HCT116 (cell line): Measurements from ENCODE around the gene ABCB1. TPM values are rescaled to one million over a fixed set of nuclear protein-coding genes. Genes with fewer than 3 reads are reported as not detected.

Experiments used
- ATAC-seq: fragments of 200-7000 bp; cut with Tn5 transposase; 2 replicates; pipeline ENCODE4 v1.9.1; 2020; ENCODE audit warnings: mild to moderate bottlenecking, moderate library complexity
- BruUV-seq: library from RNA; stranded (reverse); fragments of 400-500 nt; replicated peaks from 2 replicates; lab custom pipeline; 2021; lab: Mats Ljungman, UMichigan
- CTCF ChIA-PET: fragments of 300-600 bp; sonication (Branson Sonifier 250); formaldehyde crosslinking; loops from one replicate; lab custom pipeline; 2021; ENCODE audit warnings: antibody characterized with exemption; lab: Charles Lee
- POLR2A ChIA-PET: fragments of 300-600, 350-600 bp; sonication (Branson Sonifier 250); formaldehyde crosslinking; loops from one replicate; lab custom pipeline; 2021; ENCODE audit warnings: antibody characterized with exemption; lab: Charles Lee
- RAD21 ChIA-PET, 2 experiments: fragments of 300-600 bp; sonication (Branson Sonifier 250); formaldehyde crosslinking; loops; one replicate each; lab custom pipeline; 2023; ENCODE audit warnings: low total read pairs in 2 of 2; ENCODE audit not compliant: uncharacterized antibody in 2 of 2, unreplicated experiment in 2 of 2, low non-redundant PET in 1 of 2; lab: Charles Lee
- DNase-seq: peaks from one replicate; pipeline ENCODE4 v3.0.0-alpha.2; 2010; ENCODE audit warnings: low read depth, low spot score
- H2AFZ ChIP-seq: fragments of 200-600 bp; shearing (Covaris generic), sonication (generic); 2 replicates; pipeline ENCODE4 v1.6.1; 2017; ENCODE audit warnings: low read depth, mixed run types, mixed read lengths, antibody characterized with exemption, low read length; ENCODE audit not compliant: poor library complexity, severe bottlenecking
- H3K27ac ChIP-seq: 2 replicates; pipeline ENCODE4 v1.5.1; 2012; ENCODE audit warnings: low read depth, low read length
- H3K27me3 ChIP-seq: fragments of 200-600 bp; sonication (generic); 2 replicates; pipeline ENCODE4 v1.6.1; 2016; ENCODE audit warnings: mixed run types, low read length, mixed read lengths; ENCODE audit not compliant: insufficient read depth
- H3K36me3 ChIP-seq, 2 experiments: fragments of 200-500 bp in 1 of 2; fragments of 200-600 bp in 1 of 2; sonication (Bioruptor generic) in 1 of 2; sonication (generic) in 1 of 2; 2 replicates each; pipeline versions ENCODE4 v1.5.1 to v1.6.1; 2014 to 2016; ENCODE audit warnings: low read length in 2 of 2, inconsistent platforms in 1 of 2, mixed read lengths in 1 of 2, mixed run types in 1 of 2; ENCODE audit not compliant: insufficient read depth in 2 of 2, control insufficient read depth in 1 of 2
- H3K4me1 ChIP-seq, 2 experiments: fragments of 200-600 bp in 1 of 2; sonication (generic) in 1 of 2; 2 replicates each; pipeline versions ENCODE4 v1.5.1 to v1.6.1; 2012 to 2017; ENCODE audit warnings: low read length in 2 of 2, inconsistent platforms in 1 of 2, mild to moderate bottlenecking in 1 of 2, mixed read lengths in 1 of 2, mixed run types in 1 of 2, moderate library complexity in 1 of 2; ENCODE audit not compliant: insufficient read depth in 2 of 2, control insufficient read depth in 1 of 2
- H3K4me2 ChIP-seq: fragments of 200-600 bp; sonication (generic); 2 replicates; pipeline ENCODE4 v1.6.1; 2017; ENCODE audit warnings: mixed run types, low read length, mixed read lengths
- H3K4me3 ChIP-seq, 2 experiments: fragments of 200-600 bp in 1 of 2; sonication (generic) in 1 of 2; replicated peaks in 1 of 2; 2 replicates each; pipeline ENCODE4 v1.5.1; 2011 to 2016; ENCODE audit warnings: low read length in 2 of 2, control low read depth in 1 of 2, low read depth in 1 of 2, mild to moderate bottlenecking in 1 of 2, mixed read lengths in 1 of 2, mixed run types in 1 of 2
- H3K79me2 ChIP-seq: fragments of 200-600 bp; sonication (generic); 2 replicates; pipeline ENCODE4 v1.6.1; 2017; ENCODE audit warnings: mild to moderate bottlenecking, mixed run types, low read length, moderate library complexity, mixed read lengths; ENCODE audit not compliant: insufficient read depth
- H3K9ac ChIP-seq: fragments of 200-600 bp; sonication (generic); 2 replicates; pipeline ENCODE4 v1.6.1; 2016; ENCODE audit warnings: low read length, mixed read lengths
- H3K9me2 ChIP-seq: fragments of 200-600 bp; sonication (generic), shearing (Covaris generic); 2 replicates; pipeline ENCODE4 v1.6.1; 2017; ENCODE audit warnings: mixed run types, mild to moderate bottlenecking, moderate library complexity; ENCODE audit not compliant: insufficient read depth
- H3K9me3 ChIP-seq, 2 experiments: fragments of 200-500 bp in 1 of 2; fragments of 200-600 bp in 1 of 2; sonication (Bioruptor generic) in 1 of 2; sonication (generic) in 1 of 2; 2 replicates each; pipeline ENCODE4 v1.6.1; 2014 to 2017; ENCODE audit warnings: low read length in 2 of 2, mixed read lengths in 2 of 2, inconsistent platforms in 1 of 2, low read depth in 1 of 2, mild to moderate bottlenecking in 1 of 2, mixed run types in 1 of 2, moderate library complexity in 1 of 2; ENCODE audit not compliant: control insufficient read depth in 1 of 2, insufficient read depth in 1 of 2
- H4K20me1 ChIP-seq: fragments of 200-600 bp; sonication (generic), shearing (Covaris generic); 2 replicates; pipeline ENCODE4 v1.6.1; 2017; ENCODE audit warnings: mixed run types, mild to moderate bottlenecking, moderate library complexity; ENCODE audit not compliant: insufficient read depth
- ATF3 ChIP-seq: IDR thresholded peaks from 2 replicates; pipeline ENCODE4 v1.6.1; 2012
- CBX3 ChIP-seq: IDR thresholded peaks from 2 replicates; pipeline ENCODE4 v1.6.1; 2012; ENCODE audit warnings: low read depth
- CEBPB ChIP-seq: IDR thresholded peaks from 2 replicates; pipeline ENCODE4 v1.6.1; 2012; ENCODE audit warnings: low read depth
- EGR1 ChIP-seq: IDR thresholded peaks from 2 replicates; pipeline ENCODE4 v1.6.1; 2012; ENCODE audit warnings: low read depth
- ELF1 ChIP-seq: IDR thresholded peaks from 2 replicates; pipeline ENCODE4 v1.6.1; 2012; ENCODE audit warnings: low read depth, borderline replicate concordance
- EZH2phosphoT487 ChIP-seq: fragments of 200-600 bp; IDR thresholded peaks from 2 replicates; pipeline ENCODE4 v1.6.1; 2018; ENCODE audit warnings: antibody characterized with exemption, borderline replicate concordance
- FOSL1 ChIP-seq: IDR thresholded peaks from 2 replicates; pipeline ENCODE4 v1.6.1; 2012; ENCODE audit warnings: low read depth
- JUND ChIP-seq: IDR thresholded peaks from 2 replicates; pipeline ENCODE4 v1.6.1; 2012
- POLR2A ChIP-seq: IDR thresholded peaks from 2 replicates; pipeline ENCODE4 v1.7.0; 2011; ENCODE audit warnings: borderline replicate concordance; ENCODE audit not compliant: insufficient read depth, insufficient read length; ENCODE audit errors: extremely low read depth
- POLR2AphosphoS5 ChIP-seq: IDR thresholded peaks from 2 replicates; pipeline ENCODE4 v1.6.1; 2011; ENCODE audit warnings: mild to moderate bottlenecking, low read depth, low read length, moderate library complexity
- RAD21 ChIP-seq: IDR thresholded peaks from 2 replicates; pipeline ENCODE4 v1.6.1; 2012; ENCODE audit warnings: low read depth, mild to moderate bottlenecking
- REST ChIP-seq: IDR thresholded peaks from 2 replicates; pipeline ENCODE4 v1.6.1; 2012; ENCODE audit warnings: low read depth
- SP1 ChIP-seq: IDR thresholded peaks from 2 replicates; pipeline ENCODE4 v1.6.1; 2012; ENCODE audit warnings: low read depth
- SRF ChIP-seq: IDR thresholded peaks from 2 replicates; pipeline ENCODE4 v1.6.1; 2012; ENCODE audit warnings: low read depth
- TCF7L2 ChIP-seq: IDR thresholded peaks from 2 replicates; pipeline ENCODE4 v1.7.0; 2011; ENCODE audit warnings: borderline replicate concordance, inconsistent platforms; ENCODE audit not compliant: insufficient read depth, insufficient read length; ENCODE audit errors: extremely low read depth
- YY1 ChIP-seq: IDR thresholded peaks from 2 replicates; pipeline ENCODE4 v1.6.1; 2011; ENCODE audit warnings: low read length, low read depth, moderate library complexity, mild to moderate bottlenecking; ENCODE audit not compliant: insufficient replicate concordance; ENCODE audit errors: extremely low read depth
- intact Hi-C: fragments of 100-400 bp; cut with micrococcal nuclease; formaldehyde crosslinking; loops from 2 replicates; pipeline ENCODE4 v1.10.0; 2022
- total RNA-seq: library from RNA; stranded (reverse); gene quantifications from one replicate; pipeline ENCODE4 v1.2.1, GENCODE V29; 2021; ENCODE audit not compliant: unreplicated experiment

Gene ABCB1
- total RNA-seq, 1 experiment from 2014 or later, result 1.8 TPM

GRCh38 chr7:87473986-87474385, 126.7 kb downstream of the ABCB1 start (continued):
- no peak for TF ChIP-seq POLR2AphosphoS5

- BruUV-seq, result no TSS peak
- Histone ChIP-seq H3K79me2 (no peaks in the 10 kb centered on the region), H3K9ac (no peak overlapping the region), H3K9me3 (no peaks in the 10 kb centered on the region), H3K27ac (no peak overlapping the region), H2AFZ (no peak overlapping the region), H3K4me1 (no peaks in the 10 kb centered on the region), H3K36me3 (no peaks in the 10 kb centered on the region), H3K4me2 (no peak overlapping the region), H3K4me3 (no peak overlapping the region), H3K9me2 (no peaks in the 10 kb centered on the region), H3K27me3 (no peaks in the 10 kb centered on the region), H4K20me1 (no peaks in the 10 kb centered on the region)
- intact Hi-C loops, result no loop called here
- no peak for DNase-seq
- no peak for ATAC-seq
- RAD21 ChIA-PET, result no interaction called here
- CTCF ChIA-PET, result no interaction called here
- POLR2A ChIA-PET, result no interaction called here
- TF ChIP-seq CEBPB (no peak), EGR1 (no peak), REST (no peak), ATF3 (no peak), EZH2phosphoT487 (no peak), SP1 (no peak), SRF (no peak), JUND (no peak), ELF1 (no peak), TCF7L2 (no peak), POLR2AphosphoS5 (no peak), FOSL1 (no peak), YY1 (no peak), CBX3 (no peak), RAD21 (no peak), POLR2A (no peak)
Measured at GRCh38 chr7:87473192-87473591, 127.5 kb downstream of the ABCB1 start.
